ENCODE results near the gene DUSP14. TPM values are rescaled to one million over a fixed set of nuclear protein-coding genes. Genes with fewer than 3 reads are reported as not detected.

Gene DUSP14
- total RNA-seq, 4 donors from 2014 or later: 52.7 to 74.5 (median 59.0) TPM

DNA sequence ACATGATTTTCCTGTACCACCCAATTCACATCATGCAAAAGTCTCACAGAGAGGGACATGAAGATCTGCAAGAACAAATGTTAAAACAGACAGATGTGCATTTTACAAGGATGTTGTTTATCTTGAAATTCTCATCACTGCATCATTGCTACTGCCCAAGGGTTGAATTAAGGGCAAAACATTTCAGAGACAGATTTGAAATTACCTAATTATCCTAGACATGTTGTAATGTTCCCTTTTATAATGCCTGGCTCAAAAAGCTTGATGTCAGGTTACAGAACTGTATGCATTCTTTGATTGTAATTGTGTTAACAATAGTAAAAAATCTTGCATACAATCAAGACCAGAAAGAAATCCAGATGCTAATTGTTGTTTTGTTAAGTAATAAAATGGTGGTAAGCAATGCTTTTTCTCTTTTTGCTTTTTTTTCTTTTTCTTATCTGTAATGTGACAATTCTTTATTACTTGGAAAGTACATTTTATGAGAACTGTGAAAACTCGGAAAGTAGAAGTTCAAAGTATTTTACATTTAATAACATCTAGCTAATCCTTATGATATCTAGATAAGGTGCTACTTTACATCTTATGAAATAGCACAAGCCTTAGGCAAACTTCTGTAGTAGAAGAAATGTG, 3.6 kb upstream of the DUSP14 start:
- Histone ChIP-seq H3K4me1 (peaks cover 17% of the 10 kb centered on the region in 2 donors), H3K9me3 (no peaks in the 10 kb centered on the region), H3K4me3 (replicated peaks in 1 of 3) (no peak overlapping the region), H3K27me3 (no peaks in the 10 kb centered on the region), H3K27ac (peak overlapping the region in 1 of 3 donors; percentile 98), H3K36me3 (no peaks in the 10 kb centered on the region)
- no peak for DNase-seq
- TF ChIP-seq, protein P1, sequence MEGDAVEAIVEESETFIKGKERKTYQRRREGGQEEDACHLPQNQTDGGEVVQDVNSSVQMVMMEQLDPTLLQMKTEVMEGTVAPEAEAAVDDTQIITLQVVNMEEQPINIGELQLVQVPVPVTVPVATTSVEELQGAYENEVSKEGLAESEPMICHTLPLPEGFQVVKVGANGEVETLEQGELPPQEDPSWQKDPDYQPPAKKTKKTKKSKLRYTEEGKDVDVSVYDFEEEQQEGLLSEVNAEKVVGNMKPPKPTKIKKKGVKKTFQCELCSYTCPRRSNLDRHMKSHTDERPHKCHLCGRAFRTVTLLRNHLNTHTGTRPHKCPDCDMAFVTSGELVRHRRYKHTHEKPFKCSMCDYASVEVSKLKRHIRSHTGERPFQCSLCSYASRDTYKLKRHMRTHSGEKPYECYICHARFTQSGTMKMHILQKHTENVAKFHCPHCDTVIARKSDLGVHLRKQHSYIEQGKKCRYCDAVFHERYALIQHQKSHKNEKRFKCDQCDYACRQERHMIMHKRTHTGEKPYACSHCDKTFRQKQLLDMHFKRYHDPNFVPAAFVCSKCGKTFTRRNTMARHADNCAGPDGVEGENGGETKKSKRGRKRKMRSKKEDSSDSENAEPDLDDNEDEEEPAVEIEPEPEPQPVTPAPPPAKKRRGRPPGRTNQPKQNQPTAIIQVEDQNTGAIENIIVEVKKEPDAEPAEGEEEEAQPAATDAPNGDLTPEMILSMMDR (IDR thresholded peaks at IDR 0.05): no peak
- TF ChIP-seq POLR2A (IDR thresholded peaks at IDR 0.05): no peak
- WGBS, 2 donors: 89 to 94% methylated on average over 1 of the region's 1 CpG
- intact Hi-C loops (cut with DNase I): loop anchor here (5.0 kb wide), 2 partner anchors 34 to 79 kb away; partner anchors contain the start of genes ACACA and TADA2A

- Histone ChIP-seq H3K4me3 (replicated peaks in 1 of 3) (peak overlapping the region in 1 of 3 donors; percentile 85), H3K27me3 (no peaks in the 10 kb centered on the region), H3K4me1 (peaks cover 25 to 28% of the 10 kb centered on the region in 2 donors), H3K9me3 (no peaks in the 10 kb centered on the region), H3K36me3 (no peaks in the 10 kb centered on the region), H3K27ac (peak overlapping the region; percentile 97 to 99 (median 98))
- 22 to 23% methylated on average over 7 of the region's 7 CpGs for WGBS, 2 donors
- peak; percentile 34 for DNase-seq
- intact Hi-C loops (cut with DNase I): loop anchor here (5.0 kb wide), 2 partner anchors 36 to 81 kb away; partner anchors contain the start of genes ACACA and TADA2A
- TF ChIP-seq, protein P1 (IDR thresholded peaks at IDR 0.05): no peak
- peak in 1 of 2 donors; percentile 21 for TF ChIP-seq POLR2A (IDR thresholded peaks at IDR 0.05)
Observed at GRCh38 chr17:37488009-37488604, 1.6 kb upstream of the DUSP14 start.

DNA sequence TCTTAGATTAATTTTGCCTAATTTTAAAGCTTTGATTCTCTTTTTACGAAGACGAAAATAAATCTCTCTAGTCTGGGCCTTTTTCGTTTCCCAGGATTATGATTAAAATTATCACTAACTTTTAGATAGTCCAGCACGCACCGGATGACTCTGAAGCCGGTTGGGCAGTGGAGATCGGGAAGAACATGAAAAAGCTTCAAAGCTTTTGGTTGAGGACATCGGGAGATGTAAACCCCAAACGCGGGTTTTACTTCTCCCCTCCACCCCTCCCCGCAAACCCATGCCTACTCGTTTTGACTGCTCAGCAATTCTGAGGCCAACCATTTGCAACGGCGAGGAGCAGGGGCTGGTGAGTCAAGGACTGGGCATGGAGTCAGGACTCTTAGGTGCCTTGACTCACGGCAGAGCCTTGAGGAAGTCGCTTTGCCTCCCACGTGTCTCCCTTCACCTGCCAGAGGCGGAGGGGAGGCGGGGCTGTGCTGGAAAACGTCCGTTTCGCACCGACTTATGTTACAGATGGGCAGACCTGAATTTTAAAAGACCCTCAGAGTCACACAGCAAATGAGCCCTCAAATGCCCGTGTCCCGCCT, 989 bp upstream of the DUSP14 start:
- H3K27ac ChIP-seq: peak overlapping the region; percentile 97 to 99 (median 98)

DNA sequence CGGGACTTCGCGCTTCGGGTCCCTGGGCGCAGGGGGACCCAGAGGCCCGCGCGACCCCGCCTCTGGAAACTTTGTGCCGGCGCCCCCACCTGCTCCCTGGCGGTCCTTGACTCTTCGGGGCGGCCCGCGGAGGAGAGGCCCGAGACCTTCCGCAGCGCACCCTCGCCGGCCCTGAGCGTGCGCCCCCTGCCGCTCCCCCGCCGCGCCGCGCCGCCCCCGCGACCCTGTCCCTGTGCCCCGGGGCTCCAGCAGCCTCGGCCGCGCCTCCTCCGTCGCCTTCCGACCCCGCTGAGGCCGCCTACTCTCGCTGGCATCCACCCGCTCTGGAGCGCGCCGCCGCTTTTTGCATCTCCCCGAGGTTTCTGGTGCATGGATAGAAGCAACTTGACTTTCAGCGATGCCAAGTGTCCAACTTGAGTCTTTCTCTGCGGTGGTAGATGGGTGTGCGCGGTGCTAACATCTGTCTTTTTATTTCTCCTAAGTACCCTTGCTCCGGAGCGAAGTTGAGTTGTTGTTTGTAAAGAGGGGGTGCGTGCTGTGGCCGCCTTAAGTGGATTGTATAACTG, 414 bp downstream of the DUSP14 start:
- WGBS, 2 donors: 0% methylated on average over 12 to 13 of the region's 56 CpGs
- peak overlapping the region; percentile 64 to 85 (median 81) for H3K4me3 ChIP-seq (replicated peaks in 1 of 3)
- no peaks in the 10 kb centered on the region for H3K9me3 ChIP-seq
- no peaks in the 10 kb centered on the region for H3K36me3 ChIP-seq
- no peaks in the 10 kb centered on the region for H3K27me3 ChIP-seq
- H3K27ac ChIP-seq: peak overlapping the region; percentile 75 to 94 (median 83)
- H3K4me1 ChIP-seq: peaks cover 44% of the 10 kb centered on the region in 2 donors
- intact Hi-C loops (cut with DNase I): no loop called here
- TF ChIP-seq POLR2A (IDR thresholded peaks at IDR 0.05): peak in 1 of 2 donors; percentile 17
- TF ChIP-seq, protein P1 (IDR thresholded peaks at IDR 0.05): peak in 2 of 6 experiments; percentile 23 to 49
- peak; percentile 88 for DNase-seq

More for the DNA sequence above, 989 bp upstream of the DUSP14 start:
- DNase-seq: peak; percentile 96 to 97
- 1 to 2% methylated on average over 25 of the region's 25 CpGs for WGBS, 2 donors
- Histone ChIP-seq H3K4me1 (peaks cover 31 to 34% of the 10 kb centered on the region in 2 donors), H3K36me3 (no peaks in the 10 kb centered on the region), H3K27me3 (no peaks in the 10 kb centered on the region), H3K9me3 (no peaks in the 10 kb centered on the region), H3K4me3 (replicated peaks in 1 of 3) (peak overlapping the region; percentile 46 to 85 (median 79))
- peak in 1 of 2 donors; percentile 84 for TF ChIP-seq POLR2A (IDR thresholded peaks at IDR 0.05)
- TF ChIP-seq, protein P1 (IDR thresholded peaks at IDR 0.05): no peak
- intact Hi-C loops (cut with DNase I): loop anchor here (5.0 kb wide), 2 partner anchors 36 to 81 kb away; partner anchors contain the start of genes ACACA and TADA2A
